NCI-H345 treated with DMSO at 0.1 percent for 48 hours (cell line): ENCODE data around the gene GABRD.

Experiments
- DNase-seq: peaks from one replicate; lab custom pipeline; 2025; ENCODE audit not compliant: unreplicated experiment; lab: John Stamatoyannopoulos, UW

Gene GABRD

DNA sequence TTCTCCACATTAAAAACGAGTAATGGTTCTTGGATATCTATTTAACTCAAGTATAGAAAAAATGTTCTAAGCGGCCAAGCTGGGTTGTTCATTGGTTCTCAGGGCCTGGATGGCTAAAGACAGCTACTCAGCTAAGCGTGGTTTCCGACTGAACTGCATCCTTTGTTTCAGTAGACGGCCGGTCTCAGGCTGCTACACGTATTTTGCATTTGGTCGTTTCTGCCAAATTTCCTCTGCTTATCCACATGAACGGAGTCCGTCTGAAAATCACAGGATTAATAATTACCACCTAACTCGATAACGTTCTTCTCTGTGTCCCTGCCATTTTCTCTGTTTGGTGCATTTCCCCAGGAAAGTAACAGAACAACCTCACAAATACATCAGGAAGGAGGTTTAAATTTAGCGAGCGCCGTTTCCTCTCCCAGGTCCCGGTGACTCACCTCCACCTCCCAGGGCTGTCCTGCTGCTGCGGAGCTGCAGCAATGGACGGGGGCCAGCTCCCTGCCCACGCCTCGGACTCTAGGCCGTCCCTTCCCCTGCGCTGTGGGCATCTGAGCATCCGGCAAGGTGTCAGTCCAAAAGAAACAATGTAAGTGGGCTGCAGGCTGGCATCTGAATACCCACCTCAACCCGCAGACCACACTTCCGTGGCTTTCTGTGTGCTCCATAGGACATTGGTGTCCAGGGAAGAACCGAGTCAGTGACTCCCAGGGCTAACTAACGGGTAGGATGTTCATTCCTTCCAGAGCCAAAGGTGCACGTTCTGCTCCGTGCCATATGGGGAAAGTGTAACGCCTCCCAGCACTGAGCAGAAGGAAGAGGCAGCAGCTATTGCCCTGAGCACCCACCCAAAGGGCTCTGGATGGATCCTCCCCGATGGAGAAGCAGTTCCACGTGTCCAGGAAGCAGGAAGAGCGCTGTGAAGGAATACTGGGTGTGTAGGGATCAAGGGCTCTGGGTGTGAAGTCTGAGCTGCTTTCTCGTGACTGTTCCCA, 4.1 kb upstream of the GABRD start:
- DNase-seq = no peak

DNA sequence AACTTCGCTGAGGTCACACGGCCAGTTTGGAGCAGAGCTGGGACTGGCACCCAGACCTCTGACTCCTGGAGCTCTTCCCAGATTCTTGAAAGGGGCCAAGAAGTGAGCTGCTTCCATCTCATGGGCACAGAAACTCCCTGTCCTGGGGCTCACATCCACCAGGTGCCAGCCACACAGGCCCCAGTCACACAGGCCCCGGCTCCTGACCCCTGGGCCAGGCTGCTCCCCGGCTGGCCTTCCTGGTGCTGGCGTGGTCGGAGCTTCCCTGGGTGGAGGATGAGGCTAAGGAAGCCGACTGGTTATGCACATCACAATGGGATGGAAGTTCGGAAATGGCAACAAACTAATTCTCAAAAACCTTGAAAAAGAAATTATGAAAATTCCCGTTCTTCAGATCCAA, 3.0 kb upstream of the GABRD start:
- DNase-seq = no peak

DNA sequence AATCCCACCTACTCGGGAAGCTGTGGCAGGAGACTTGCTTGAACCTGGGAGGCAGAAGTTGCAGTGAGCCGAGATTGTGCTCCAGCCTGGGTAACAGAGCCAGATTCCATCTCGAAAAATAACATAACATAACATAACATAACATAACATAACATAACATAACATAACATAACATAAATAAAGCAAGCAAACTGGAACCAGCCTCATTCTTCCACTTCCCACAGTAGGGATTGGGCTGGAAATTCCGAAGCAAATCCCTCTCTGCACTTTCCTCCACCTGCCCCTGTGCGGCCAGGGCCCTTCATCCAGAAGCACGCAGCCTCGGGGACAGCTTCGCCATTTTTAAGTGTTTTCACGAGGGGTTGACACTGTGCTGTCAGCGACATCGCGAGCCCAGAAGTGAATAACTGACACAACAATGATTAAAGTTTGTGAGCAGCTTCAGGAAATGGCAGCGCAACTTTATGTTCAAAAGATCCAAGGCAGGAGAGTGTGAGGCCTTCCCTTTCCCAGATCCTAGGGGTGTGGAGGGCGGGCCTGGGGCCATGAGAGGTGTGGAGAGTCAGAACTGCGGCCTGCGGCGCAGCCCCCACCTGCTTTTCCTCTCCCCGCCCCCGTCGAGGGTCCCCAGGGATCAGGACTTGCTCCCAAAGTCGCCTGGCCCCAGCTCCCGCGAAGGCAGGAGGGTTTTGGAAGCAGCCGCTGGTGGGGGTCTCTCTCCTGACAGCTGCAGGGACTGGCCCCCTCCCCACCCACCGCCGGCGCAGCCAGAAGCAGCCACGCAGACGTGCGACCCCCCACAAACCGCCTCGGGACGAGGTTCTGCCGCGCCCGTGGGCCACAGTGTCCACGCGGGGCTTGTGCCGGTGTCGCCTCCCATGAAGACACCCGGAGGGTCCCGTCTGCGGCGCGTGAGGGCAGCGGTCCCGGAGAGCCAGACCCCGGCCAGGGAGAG, 651 bp upstream of the GABRD start:
- no peak for DNase-seq

DNA sequence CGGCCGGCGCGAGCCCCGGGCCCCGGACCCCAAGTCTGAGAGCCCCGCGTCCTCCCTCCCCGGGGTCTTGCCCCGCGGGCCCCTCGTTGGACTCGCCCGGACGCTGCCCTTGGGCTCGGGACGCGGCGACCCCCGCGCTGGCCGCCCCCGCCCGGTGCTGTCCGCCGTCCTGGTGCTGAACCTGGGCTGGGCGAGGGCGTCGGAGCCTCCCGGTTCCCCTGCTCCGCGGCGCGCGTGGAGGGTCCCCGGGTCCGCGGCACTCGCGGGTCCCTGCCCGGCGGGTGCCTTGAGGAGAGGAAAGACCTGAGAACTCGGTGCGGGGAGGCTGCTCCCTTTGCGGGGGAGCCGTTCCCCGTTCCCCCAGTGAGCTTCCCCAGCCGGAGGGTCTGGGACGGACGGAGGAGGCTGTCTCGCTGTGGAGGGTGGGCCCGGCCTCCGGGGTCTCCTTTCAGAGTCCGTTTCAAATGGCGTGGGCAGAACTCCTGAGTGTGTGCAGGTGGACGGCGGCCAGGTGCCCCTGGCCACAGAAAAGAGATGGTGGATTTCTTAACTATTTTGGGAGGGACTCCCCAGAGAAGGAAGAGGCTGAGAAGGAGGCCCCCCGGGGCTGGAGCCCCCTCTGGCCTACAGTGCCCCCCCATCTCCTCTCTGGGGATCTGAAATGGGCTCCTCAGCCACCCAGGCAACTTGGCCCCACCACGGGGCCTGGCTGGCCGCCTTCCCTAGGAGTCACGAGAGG, 595 bp downstream of the GABRD start:
- no peak for DNase-seq

DNA sequence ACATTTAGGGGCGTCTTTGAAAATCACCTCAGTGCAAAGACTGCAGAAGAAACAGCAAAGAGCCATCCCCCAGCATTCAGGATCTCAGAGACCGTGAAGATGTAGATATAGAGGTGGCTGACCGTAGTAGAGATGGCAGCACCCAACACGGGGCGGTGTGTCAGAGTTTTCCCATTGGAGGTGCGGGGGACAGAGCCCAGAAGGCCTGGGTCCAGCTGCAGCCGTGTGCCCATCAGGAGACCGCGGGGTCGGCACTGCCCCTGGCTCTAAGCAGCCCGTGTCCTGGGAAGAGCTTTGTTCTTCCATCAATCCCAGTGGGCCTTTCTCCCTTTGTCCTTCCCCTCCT, 1.1 kb downstream of the GABRD start:
- no peak for DNase-seq

DNA sequence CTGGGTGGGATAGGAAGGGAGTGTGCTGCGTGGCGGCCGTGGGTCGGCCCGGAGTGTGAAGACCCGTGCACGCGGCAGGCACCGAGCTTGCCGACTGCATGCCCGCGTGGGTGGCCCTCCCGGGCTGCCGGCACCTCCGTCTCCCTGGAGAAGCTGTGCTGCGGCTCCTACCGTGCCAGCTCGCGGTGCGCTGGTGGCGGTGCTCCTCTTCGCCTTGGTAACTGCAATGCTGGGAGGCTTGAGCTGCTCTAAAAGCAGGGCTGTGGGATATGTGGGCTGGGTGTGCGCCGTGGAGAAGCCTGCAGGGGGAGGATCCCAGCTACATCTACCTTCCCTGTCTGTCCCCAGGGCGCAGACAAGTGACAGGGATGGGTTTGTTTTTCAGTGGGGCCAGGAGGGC, 2.4 kb downstream of the GABRD start:
- DNase-seq = no peak

DNA sequence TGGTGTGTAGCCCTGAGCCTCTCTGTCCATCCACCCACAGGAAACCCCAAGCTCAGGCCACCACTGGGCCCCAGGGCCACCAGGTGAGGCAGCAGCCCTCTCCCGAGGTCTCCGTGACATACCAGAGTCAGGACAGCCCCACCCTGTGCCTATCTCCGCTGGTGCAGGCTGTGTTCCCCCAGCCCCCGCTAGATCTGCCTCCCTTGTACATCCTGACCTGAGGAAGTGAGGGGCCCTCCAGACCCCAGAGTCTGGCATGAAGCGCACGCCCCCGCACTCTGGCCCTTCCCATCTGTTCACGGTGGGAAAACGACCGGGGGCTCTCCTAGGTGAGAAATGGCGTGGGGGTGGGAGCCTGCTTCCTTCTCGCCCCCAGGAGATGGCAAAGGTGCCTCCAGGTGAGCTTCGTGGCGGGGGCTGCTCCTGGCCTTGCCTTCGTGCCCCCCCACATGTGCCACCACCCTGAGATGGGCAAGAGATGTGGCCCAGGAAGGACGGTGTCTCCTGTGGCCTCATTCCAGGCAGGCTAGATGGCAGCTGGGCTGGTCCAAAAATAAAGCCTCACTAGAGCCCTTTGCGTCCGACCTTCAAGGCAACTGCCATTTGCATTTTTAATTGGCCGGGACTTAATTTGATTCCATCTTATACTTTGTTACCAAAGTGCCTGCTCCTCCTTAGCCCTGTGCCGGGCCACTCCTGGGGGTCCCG, 3.1 kb downstream of the GABRD start:
- no peak for DNase-seq

DNA sequence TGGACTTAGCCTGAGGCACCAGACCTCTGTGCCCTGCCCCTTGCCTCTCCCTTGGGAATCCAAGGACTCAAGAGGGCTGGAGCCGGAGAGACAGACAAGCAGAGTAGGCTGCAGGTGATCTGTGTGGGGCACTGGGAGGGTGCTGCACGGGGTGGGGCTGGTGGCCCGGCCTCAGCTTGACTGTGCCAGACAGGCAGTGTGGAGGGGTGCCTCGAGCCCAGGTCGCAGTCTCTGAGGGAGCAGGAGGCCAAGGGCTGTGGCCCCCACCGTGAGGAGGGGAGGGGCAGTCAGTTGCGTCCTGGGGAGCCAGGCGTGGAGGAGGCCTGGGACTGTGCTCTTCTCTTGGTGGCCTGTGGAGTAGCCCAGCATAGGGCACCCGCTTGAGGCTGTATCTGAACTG, 4.0 kb downstream of the GABRD start:
- DNase-seq = no peak

DNA sequence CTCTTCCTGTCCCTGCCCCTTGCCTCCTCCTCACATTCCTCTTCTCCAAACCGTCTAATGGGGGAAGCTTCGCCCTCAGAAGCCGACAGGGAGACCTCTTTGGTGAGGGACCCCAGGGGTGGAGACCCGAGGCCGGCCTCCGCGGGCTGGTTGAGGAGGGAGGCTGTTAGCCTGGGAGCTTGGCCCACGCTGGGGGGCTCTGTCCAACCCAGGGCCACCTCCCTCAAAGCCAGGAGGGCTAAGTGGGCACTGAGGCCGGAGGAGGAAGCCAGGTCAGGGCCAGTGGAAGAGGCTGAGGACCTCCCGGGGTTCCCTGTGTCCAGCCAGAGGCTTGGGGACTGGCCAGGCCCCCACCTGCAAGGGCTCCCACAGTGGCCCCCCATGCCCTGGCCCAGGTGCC, 5.3 kb downstream of the GABRD start:
- DNase-seq = no peak

DNA sequence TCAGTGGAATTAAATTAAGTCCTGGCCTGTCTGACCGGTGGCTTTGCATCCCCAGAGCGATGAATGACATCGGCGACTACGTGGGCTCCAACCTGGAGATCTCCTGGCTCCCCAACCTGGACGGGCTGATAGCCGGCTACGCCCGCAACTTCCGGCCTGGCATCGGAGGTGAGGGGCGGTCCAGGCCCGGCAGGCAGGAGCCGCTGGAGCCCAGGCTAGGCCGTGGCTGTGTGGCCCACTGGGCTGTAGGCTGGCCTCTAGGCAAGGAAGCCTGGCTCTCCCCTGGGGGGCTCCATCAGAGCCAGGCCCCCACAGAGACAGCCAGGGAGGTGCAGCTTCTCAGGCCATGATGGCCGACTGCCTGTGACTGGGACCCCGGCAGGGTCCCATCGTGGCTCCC, 5.7 kb downstream of the GABRD start:
- DNase-seq = no peak

DNA sequence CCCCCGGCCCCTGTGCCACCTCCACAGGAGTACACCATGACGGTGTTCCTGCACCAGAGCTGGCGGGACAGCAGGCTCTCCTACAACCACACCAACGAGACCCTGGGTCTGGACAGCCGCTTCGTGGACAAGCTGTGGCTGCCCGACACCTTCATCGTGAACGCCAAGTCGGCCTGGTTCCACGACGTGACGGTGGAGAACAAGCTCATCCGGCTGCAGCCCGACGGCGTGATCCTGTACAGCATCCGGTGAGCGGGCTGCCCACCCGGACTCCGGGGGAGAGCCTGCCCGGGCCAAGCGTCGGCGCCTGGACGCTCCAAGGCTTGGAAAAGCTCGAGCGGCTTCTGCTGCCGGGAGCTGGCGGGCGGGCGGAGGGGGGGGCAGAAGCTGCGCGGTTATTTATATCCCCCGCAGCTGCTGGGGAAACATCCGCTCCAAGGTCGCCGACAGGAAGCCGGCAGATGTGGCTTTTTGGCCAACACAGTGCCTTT, 6.4 kb downstream of the GABRD start:
- DNase-seq = no peak

DNA sequence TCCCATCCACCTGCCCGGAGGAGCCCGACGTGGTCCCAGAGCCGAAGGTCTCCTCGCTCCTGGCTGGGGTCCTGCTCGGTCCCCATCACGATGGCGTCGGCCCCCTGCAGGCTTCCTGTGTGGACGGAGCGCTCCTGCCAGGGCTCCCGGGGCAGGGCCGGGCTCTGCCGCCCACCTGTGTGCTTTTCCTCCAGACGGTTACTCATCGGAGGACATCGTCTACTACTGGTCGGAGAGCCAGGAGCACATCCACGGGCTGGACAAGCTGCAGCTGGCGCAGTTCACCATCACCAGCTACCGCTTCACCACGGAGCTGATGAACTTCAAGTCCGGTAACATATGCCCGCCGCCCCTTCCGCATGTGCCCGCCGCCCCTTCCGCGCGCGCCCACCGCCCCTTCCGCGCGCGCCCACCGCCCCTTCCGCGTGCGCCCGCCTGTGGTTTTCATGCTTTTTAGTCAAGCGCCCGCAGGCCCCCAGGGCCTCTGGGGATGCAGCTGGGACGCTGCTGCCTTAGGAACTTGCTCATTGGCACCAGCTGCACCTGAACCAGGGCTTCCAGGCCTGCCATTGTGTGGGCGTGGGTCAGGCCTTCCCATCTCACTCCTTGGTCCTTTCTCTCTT, 8.9 kb downstream of the GABRD start:
- DNase-seq = no peak

DNA sequence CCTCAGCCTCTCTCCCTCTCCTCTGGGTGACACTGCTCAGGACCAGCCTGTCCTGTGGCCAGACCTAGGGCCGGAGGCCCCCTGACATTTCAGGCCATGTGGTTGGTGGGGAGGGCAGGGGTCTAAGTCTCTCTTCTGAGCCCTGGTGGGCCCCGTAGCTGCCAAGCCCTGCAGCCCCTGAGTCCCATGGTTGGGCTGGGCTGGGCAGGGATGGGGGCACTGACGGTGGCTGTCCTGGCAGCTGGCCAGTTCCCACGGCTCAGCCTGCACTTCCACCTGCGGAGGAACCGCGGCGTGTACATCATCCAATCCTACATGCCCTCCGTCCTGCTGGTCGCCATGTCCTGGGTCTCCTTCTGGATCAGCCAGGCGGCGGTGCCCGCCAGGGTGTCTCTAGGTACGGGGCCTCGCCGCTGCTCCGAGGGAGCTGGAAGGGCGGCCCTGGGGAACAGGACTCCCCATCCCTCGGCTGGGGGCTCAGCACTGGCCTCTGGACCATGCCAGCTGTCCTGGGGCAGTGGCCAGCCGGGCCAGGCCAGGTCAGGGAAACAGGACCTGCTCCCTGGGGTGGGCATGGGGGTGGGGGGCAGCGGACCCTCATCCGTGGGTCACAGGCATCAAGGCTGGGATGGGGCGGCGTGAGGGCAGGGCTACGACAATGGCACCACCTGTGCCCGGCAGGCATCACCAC, 9.9 kb downstream of the GABRD start:
- no peak for DNase-seq

DNA sequence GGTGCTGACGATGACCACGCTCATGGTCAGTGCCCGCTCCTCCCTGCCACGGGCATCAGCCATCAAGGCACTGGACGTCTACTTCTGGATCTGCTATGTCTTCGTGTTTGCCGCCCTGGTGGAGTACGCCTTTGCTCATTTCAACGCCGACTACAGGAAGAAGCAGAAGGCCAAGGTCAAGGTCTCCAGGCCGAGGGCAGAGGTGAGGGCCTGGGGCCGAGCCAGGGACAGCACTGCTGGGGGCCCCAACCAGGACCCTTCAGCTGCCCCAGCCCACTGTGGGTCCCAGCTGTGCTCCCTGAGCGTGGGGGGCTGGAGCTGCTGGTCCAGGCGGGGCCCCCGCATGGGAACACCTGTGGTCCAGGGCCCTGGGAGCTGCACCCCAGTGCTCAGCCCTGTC, 10.4 kb downstream of the GABRD start:
- no peak for DNase-seq

DNA sequence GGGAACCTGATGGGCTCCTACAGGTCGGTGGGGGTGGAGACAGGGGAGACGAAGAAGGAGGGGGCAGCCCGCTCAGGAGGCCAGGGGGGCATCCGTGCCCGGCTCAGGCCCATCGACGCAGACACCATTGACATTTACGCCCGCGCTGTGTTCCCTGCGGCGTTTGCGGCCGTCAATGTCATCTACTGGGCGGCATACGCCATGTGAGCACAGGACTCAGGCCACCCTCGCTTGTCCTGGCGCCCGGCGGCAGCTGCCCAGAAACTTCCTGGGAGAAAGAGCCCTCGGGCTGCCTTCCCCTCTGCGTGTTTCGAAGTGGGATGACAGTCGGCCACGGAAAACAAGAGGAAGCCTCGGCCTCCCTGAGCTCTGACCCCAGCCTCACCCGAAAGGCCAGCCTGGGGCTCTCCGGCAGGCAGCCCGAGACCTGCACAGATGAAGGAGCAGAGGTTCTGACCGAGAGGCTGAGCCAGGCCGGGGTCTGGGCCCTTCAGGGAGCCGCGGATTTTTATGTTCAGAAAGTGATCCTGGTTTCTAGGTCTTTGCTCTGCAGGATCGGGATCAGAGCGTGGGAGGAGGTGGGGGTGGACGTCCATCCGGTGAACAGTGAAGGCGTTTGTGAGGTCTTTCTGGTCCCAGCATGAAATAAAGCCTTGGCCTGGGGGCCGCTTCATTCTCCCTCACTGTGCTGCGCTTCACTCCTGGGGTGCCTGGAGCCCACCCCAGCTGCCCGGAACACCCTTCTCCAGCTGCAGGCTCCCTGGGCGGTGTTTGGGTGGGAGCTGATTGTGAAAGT, 11.1 kb downstream of the GABRD start:
- no peak for DNase-seq

DNA sequence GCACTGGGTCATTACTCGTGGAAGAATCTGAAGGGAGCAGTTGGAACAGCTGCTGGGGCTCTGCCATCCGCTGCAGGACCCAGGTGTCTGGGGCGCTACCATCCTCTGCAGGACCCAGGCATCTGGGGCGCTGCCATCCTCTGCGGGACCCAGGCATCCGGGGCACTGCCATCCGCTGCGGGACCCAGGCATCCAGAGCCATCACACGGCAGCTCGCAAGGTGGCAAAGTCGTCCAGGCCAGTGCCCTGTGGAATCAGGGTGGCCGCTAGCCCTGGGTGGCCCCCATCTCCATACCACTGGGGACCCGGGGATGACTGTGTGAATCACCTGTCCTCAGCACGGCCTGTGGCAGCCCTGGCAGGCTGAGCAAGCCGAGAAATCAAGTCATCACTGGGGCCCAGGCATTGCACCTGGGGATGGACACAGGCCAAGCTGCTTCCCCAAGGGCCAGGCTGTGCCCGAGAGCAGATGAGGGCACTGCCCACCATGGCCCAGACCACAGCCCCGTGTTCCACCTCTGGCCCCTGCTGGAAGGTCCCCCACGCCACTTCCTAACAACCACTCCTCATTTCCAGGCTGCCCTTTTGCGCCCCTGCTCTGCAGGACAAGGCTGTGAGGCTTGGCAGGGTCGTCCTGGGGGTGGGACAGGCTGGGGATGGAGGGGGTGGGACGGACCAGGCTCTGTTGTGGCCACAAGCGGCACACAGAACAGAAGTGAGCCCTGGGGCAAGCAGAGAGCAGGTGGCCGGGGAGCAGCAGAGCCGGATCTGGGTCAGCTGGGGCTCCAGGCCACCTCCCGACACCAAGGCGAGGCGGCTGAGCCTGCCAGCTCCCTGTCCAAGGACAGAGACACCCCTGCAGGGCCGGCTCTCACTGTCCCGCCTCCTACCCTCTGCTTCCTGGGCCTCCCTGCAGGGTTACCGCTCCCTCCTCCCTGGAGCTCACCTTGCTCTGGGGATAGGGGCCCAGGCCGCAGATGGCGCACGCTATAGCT, 12.7 kb downstream of the GABRD start:
- no peak for DNase-seq

DNA sequence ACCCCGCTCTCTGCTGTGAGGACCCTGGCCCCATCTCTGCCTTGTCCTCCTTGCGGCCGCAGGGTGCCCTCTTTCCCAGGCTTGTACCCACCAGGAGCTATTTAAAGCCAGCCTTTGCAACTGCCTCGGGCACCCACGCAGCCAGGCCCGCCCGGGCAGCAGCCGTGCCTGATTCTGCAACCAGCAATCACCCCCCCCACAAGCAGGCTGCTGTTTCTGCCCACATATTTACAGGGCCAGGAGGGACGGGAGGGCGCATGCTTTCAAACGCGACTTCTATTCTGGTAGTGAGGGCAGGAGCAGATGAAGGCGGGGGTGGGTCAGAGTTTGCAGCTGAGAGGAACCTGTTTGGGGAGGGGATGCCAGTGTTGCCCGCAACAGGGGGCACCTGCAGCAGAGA, 13.6 kb downstream of the GABRD start:
- no peak for DNase-seq
